G401 (cell line): ENCODE results near the gene TSPAN4. TPM values are rescaled to one million over a fixed set of nuclear protein-coding genes. Genes with fewer than 3 reads are reported as not detected.
A peak's percentile ranks its signal among the peaks of the same experiment; 100 is the strongest.

ENCODE experiments used
- DNase-seq: peaks from one replicate; pipeline ENCODE4 v3.0.0-alpha.2; 2015; ENCODE audit warnings: low spot score
- in situ Hi-C: cut with HindIII; loops from 2 replicates; pipeline ENCODE4 v1.10.0; 2016; ENCODE audit warnings: low sequenced_read_pairs, mixed read lengths
- total RNA-seq: library from RNA; depleted of rRNA; stranded (reverse); fragments of >200 nt; shearing (Covaris generic); gene quantifications from 2 replicates; pipeline ENCODE4 v1.2.3, GENCODE V29; 2014

The TSPAN4 gene
- total RNA-seq, 1 experiment from 2014 or later: 182 TPM

DNA sequence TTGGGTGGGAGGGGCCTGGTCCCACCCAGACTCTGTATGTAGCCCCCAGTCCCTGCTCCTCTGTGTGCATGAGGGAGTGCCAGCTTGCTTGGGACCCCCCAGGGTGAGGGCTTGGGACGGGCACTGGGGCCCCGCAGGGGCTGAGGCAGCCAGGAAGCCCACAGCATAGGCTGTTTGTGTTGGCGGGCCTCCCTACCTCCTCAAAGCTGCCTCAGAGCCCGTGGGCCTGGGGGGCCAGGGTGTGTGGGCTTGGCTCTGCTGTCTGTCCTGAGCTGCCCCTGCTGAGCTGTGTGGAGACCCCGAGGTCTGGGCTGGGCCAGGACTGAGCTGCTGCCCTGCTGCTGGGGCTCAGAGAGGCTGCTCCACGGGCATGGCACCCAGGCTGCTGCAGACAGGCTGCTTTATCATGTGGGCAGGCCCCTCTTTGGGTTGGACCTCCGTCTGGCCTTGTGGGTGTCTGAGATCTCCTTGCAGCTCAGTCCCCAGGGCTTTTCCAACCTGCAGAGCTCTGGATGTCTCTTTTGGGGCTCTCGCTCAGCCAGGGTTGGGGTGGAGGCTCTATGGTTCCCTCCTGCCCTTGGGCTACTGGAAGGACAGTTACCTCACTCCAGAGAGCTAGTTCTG lies 3.3 kb downstream of the TSPAN4 start:
- in situ Hi-C loops: no loop called here
- no peak for DNase-seq

DNA sequence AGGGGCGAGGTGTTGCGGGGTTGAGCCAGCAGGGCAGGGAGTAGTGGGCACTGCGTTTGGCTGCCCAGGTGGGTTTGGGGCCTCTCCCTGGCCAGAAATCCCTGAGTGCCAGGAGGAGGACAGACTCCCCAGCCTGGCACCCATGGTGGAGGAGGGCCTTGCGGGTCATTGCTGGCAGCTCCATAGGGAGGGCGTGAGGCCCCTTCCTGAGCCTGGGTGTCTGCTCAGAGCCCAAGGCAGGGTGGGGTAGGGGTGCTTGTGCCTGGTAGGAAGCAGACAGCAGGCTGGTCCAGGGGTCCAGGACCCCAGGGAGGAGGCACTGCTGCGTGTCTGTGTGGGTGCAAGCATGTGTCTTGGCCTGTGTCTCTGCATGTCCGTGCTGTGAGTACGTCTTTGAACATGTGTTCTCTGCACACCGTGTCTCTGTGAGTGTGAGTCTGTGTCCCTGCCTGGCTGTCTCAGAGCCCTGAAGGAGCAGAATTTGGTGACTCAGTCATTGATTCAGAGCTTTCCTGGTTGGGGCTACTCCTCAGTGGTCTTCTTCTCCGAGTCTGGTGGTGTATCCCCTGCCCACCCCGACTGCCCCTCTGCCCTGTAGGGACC lies 3.9 kb downstream of the TSPAN4 start:
- no peak for DNase-seq
- in situ Hi-C loops: no loop called here

DNA sequence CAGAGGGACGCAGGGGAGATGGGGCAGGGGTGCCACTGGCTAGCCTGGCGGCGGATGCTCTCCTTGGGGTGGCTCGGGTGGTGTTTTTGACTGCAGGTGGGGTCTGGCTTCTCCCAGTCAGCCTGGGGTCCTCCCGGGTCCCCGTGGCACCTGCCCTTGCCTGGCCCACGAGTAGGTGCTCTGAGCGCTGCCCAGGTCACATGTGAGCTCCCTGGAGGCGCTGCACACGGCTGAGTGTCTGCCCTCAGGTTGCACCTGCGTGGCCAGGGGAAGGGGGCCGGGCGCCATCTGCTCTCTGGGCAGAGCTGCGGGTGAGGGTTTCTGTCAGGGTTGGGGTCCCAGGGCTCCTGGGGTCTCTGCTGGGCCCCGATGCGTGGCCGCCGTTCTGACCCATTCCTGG lies 5.2 kb downstream of the TSPAN4 start:
- in situ Hi-C loops: no loop called here
- no peak for DNase-seq

DNA sequence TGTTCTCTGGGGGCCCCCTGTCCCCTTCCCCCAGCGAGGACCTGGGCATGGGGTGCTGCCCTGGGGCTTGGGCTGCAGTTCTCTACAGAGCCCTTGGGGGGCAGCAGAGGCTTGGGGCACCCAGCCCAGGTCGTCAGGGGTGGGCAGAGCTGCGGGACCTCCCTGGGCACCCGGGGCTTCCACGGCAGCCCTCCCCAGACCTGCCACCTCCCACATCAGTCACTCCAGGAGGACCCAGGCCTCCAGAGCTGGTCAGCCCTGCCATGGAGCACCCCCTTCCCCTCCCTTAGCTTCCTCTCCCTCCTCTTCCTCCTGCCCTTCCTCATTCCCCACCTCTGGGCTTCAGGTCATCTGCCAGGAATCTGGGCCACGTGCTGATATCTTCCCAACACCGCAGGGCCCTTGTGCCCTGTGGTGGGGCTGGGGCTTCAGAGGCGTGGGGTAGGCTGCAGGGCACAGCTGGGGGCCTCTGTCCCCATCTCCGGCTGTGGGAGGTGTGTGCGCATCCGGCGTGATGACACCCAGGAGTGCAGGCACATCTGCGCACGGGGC lies 5.8 kb downstream of the TSPAN4 start:
- in situ Hi-C loops: no loop called here
- peak; percentile 64 for DNase-seq

DNA sequence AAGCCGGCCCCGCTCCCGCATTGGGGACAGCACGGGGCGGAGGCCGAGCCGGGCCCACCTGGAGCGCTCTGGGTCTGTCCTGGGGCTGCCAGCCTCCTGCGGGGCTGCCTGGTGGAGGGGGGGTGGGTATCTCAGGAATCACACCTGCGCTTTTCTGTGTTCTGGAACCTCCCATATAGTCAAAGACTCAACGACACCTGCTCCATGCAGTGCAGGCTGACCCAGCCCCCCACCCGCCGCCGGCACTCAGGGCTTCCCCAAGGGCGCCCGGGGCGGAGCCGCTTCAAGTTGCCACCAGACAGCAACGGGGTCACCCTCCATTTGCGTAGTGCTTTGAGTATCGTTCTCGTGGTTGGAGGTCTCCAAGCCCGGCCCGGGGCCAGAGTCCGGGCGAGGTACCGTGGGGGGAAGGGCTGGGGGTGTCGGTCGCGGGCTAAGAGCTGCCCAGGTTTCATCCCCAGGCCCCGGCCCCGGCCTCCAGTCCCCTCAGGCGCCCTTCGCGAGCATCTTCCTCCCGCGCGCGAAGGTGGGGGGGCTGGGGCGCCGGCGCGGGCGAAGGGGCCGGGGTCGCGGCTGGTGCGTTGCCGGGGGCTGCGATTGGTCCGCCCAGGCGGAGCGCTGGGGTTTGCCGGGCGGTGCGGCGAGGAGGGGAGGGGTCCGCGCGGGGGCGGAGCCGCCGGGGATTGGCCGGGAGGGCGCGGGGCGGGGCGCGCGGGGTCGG lies 6.6 kb downstream of the TSPAN4 start:
- in situ Hi-C loops: no loop called here
- no peak for DNase-seq

DNA sequence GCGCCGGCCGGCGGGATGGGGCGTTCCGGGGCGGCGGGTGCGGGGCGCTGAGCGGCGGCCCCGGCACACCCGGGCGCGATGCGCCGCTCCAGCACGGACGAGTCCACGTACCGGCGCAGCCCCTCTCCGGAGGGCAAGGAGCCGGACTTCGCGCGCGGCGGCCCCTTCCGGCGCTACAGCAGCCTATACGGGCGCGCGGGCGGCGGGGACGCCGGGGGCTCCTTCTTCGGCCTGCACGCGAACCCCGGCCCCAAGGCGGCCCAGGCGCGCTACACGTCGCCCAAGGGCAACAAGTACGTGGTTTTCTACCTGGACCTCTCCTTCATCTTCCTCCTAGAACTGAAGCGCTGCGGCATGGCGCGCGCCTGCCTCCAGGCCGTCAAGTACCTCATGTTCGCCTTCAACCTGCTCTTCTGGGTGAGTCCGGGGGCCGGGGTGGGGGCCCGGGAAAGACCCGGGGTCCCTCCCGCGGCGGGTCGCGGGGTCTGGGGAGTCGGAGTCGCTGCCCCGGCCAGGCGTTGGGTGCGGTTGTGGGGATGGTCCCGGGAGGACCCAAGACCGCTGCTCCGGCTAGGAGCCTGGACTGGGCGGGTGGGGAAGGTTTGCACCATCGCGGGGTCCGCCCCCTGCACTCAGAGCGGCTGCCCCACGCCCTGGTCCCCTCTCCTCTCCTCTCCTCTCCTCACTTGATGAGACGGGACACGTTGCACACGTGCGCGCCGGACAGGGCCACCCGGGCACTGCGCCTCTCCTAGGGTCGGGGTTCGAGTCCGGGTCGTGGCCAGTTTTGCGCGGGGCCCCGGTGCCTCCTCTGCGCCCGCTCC lies 7.5 kb downstream of the TSPAN4 start:
- in situ Hi-C loops: no loop called here
- DNase-seq: no peak

DNA sequence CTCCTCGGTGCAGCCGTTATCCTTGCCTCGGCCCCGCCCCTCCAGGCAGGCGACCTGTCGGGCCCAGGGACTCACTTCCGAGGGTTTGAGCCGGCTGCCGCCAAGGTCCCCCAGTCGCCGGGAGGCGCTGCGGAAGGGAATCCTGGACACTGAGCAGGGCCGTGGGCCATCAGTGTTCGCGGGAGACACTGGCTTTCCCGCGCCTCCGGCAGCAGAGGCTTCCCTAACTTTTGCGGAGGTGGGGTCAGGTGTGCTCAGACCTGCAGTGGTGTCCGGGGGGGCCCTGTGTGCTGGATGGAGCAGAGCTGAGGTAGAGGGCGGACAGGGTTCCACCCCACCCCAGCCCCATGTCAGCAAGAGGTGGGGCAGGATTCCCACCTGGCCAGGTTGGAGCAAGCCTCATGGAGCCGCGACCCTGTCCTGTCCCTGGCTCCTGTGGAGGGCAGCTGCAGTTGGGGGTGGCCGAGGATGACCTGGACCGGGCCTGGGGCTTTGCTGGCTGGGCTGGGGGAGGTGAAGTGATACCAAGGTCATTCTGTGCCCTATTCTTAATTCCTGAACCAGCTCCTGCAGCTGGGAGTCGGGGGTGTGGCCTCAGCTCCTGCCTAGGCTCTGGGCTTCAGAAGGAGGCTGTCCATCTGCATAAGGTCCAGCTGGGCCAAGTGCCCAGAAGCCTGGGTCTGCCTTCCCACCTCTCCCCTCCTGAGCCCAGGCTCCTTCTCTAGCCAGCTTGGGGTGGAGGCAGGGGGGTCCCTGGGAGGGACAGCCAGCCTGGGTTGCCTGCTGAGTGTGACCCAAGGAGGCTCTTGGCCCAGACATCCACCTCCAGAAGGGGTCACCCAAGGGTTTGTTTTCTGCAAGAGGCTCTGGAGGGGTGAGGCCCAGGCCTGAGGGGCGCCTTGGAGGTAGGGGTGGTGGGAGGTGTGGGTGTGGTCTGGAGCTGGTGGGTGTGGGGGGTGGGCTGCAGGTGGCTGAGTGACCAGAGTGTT lies 8.4 kb downstream of the TSPAN4 start:
- peak; percentile 44 for DNase-seq
- in situ Hi-C loops: no loop called here

DNA sequence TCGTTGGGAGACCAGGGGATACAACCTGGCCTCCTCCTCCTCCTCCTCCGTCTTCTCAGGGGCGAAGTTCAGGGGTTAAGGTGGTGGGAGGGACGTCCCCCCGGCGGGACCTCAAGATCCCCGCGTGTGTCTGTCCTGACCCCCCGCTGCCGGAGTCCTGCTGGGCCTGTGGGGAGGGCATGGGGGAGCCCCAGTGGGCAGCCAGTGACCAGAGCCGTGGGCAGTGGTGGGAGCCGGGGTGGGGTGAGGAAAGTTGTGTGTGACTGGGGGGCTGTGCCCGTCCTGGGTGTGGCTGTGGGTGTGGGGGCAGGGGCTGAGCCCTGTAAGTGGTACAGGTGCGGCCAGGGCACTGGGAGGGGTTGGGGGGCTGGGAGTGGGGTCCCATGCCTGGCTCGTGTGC lies 10.1 kb downstream of the TSPAN4 start:
- no peak for DNase-seq
- in situ Hi-C loops: no loop called here

DNA sequence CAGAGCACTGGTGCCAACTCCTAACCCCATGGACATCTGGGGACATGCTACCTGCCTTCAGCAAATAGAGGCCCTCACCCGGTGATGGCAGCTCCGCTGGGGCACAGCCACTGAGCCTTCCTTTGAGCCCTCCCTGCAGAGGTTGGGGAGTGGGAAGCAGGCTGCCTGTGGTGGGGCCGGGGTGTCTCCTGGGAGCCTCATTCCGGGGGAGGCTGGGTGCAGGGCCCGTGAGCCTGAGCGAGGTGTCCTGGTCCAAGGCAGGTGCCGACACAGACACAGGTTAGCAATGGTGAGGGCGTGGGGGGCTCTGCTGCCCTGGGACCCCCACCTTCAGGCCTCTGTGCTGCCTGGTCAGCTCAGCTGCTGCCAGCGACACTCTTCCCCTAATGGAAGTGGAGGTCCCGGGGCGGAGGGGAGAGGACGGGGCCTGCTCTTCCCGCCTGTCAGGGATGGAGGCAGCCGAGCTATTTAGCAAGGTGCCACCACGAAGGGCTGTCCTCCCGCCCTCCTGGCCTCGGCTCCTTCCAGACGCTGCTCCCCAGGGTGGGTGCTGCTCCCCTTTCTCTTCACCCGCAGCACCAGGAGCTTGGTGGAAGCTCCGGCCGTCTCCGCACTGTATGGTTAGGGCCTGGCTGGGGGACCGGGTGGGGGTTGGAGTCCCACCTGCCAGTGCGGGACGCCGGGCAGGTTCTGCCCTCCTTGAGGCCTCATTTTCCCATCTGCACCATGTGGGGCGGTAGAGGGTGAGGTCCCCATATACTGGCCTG lies 11.2 kb downstream of the TSPAN4 start:
- no peak for DNase-seq

DNA sequence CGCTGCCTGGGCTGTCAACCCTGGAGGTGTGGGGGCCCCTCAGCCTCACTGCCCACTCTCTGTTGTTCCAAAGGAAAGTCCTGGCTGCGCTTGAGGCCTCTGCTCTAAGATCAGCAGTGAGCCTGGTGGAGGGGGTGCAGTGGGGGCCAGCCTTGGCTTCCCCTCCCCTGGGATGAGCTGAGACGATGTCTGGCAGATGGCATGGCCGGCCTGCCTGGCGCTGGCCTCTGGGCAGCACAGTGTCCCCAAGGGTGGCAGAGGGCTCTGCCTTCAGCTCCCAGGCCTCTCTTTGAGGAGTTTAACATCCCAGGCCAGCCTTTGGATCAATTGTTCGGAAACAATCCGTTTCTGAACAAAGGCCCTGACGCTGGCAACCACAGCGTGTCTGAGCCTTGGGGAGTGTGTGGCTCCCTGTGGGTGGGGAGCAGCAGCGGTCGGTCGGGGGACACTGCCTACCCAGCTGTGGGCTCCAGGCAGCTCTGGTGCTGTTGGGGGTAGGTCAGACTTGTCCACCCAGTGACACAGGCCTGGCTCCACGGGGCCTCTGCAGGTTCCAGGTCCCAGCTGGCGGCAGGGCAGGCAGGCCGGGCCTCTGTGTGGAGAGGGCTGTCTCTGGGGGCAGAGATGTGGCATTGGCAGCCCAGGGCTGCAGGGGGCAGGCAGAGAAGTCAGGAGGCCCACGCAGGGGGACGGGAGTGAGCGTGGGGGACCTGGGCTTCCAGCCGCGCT lies 12.1 kb downstream of the TSPAN4 start:
- in situ Hi-C loops: no loop called here
- DNase-seq: no peak

More for the DNA sequence above, 11.2 kb downstream of the TSPAN4 start:
- in situ Hi-C loops: no loop called here

DNA sequence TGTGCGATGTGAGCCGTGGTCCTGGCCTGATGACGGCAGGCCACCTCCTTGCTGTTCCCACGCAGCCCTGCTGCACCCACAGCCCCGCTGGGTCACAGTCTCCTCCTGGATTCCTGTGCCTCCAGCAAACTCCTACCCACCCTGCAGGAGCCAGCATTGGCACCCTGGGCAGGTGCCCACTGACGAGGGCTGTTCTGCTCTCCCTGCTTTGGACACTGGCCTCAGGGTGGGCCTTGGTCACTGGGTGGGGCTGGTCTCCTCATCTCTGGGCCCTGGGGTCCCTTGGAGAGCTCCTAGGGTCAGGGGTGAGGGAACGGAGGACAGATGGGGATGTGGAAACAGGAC lies 12.7 kb downstream of the TSPAN4 start:
- no peak for DNase-seq
- in situ Hi-C loops: no loop called here

DNA sequence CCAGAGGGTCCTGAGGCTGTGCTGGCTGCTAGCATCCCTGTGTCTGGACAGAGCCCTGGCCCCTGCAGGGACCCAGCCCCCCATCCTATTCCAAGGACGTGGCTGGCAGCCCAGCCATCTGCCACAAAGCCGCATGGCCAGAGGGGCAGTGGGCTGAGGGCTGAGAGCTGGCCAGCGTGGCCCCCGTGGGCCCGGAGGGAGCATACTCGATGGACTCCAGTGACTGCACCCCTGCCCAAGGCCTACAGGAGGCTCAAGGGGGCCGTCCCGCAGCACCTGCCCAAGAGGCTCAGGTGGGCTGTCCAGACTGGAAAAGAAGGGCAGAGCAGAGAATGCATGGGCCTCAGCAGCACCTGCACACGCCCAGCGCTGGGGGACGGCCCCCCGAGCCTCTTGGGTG lies 13.1 kb downstream of the TSPAN4 start:
- DNase-seq: no peak
- in situ Hi-C loops: no loop called here

DNA sequence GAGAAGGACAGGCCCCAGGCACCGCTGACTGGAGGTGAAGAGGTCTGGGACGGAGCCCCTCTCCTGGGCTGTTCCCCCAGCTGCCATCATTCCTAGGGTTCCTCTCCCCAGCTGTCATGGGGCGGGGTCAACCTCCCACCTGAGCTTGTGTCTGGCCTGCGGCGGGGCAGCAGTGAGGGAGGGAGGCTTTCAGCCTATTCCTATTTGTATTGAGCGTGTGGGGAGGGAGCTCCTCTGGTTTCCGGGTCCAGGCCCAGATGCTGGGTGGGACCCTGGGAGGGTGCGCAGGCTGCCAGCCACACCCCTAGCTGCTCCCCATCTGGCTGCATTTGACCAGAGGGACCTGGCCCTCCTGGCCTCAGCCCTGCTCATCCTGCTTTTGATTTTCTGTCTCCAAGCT lies 13.7 kb downstream of the TSPAN4 start:
- DNase-seq: no peak
- in situ Hi-C loops: no loop called here

DNA sequence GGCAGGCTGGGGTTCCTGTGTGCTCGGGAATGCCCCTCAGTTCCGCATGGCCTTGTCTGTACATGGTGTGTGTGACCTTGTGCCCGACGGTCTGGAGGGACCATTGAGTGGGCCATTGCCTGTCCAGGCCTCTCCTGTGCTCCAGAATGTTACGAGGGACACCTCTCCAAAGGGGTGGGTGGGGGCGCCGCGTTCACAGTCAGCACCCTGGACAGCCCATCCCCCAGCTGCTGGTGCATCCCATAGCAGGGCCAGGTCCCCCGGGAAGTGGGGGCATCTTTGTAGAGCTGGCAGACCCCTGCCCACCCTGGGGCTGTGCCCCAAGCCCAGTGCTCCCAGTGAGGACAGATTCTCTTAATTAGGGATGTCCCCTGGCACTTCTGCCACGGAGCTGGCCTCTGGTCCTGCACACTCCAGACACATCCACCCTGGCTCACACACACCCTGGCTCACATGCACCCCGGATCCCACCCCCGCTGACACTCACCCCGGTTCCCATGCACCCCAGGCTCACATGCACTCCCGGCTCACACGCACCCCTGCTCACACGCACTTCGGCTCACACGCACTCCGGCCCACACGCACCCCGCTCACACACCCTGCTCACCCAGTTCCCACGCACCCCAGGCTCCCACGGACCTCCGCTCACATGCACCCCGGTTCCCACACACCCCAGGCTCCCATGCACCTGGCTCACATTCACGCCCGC lies 15.6 kb downstream of the TSPAN4 start:
- no peak for DNase-seq
- in situ Hi-C loops: no loop called here

DNA sequence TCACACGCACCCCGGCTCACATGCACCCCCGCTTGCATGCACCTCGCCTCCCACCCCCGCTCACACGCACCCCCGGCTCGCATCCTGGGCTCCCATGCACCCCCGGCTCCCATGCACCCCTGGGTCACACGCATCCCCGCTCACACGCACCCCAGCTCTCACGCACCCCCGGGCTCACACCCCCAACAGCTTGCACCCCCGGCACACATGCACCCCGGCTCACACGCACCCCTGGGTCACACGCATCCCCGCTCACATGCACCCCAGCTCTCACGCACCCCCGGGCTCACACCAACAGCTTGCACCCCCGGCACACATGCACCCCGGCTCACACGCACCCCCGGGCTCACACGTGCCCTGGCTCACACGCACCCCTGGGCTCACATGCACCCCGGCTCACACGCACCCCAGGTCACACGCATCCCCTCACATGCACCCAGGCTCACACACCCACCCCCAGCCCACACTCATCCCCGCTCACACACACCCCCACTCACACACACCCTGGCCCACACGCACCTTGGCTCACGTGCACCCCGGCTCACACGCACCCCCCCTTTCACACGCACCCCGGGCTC lies 16.2 kb downstream of the TSPAN4 start:
- in situ Hi-C loops: no loop called here
- no peak for DNase-seq

DNA sequence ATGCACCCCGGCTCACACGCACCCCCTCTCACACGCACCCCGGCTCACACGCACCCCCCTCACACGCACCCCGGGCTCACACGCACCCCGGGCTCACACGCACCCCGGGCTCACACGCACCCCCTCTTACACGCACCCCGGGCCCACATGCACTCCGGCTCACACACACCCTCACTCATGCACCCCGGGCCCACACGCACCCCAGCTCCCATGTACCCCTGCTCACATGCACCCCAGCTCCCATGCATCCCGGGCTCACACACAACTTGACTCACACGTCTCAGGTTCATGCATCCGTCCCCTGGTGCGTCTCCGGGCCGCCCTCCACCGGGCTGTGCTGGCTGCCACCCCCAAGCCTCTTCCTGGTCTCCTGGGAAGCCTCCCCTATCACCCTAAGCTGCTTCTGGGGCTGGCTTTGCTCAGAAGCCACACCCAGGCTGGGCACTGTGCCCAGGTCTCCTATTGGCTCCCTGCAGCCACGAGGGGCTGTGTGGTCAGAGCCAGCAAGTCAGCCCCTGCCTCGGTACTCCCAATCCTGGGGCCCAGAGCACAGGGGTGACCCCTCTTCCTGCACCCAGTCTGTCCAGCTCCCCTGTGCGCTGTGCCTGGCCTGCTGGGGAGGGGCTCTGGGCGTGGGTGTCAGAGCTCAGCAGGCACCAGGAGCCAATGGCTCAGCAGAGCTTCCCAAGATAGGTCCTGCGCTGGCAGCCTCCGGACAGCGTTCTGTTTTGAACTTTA lies 16.9 kb downstream of the TSPAN4 start:
- DNase-seq: peak; percentile 95
- in situ Hi-C loops: no loop called here
